Activated CD4-positive, alpha-beta T cell treated with anti-CD3 and anti-CD28 coated beads, Interleukin-2, Interleukin-4, amounts not matched to agents 100 ng/mL and 50 ng/mL, durations not matched to agents 16 hours and 8 hours (primary cell): ENCODE data around the gene SLC35F5.
A peak's percentile ranks its signal among the peaks of the same experiment; 100 is the strongest.
"Not testable (repeated sequence)": the region's sequence is repeated elsewhere in the genome, so short reads cannot be mapped to it uniquely, and the experiment has no call there.

ENCODE experiments used
- DNase-seq: peaks from one replicate; pipeline ENCODE4 v3.0.0-alpha.2; 2020; ENCODE audit warnings: low spot score

SLC35F5 gene

GRCh38 chr2:113694438-113694837 is 62.0 kb downstream of the SLC35F5 start:
- no peak for DNase-seq

DNA sequence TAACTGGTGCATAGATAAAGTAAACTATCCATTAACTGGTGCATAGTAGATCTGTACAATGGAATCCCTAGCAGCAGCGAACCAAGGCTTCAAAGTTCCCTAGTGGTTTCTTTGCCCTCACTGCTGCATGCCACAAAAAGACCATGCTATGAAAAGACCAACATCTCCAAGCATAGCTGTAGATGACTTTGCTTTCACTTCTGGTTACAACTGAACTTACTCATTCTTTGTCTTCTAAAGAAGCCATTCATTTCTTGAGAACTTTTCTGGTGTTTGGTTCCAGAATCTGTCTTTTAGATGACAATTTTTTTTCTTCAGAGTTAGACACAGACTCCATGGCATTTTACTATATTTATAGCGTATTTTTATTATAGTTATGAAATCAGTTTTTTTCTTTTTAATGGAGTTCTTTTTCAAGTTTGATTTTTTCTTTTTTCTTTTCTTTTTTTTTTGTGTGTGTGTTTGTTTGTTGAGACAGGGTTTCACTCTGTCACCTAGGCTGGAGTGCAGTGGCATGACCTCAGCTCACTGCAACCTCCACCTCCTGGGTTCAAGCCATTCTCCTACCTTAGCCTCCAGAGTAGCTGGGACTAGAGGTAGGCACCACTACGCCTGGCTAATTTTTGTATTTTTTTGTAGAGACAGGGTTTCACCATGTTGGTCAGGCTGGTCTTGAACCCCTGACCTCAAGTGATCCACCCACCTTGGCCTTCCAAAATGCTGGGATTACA is 63.6 kb downstream of the SLC35F5 start:
- peak; percentile 86 for DNase-seq

DNA sequence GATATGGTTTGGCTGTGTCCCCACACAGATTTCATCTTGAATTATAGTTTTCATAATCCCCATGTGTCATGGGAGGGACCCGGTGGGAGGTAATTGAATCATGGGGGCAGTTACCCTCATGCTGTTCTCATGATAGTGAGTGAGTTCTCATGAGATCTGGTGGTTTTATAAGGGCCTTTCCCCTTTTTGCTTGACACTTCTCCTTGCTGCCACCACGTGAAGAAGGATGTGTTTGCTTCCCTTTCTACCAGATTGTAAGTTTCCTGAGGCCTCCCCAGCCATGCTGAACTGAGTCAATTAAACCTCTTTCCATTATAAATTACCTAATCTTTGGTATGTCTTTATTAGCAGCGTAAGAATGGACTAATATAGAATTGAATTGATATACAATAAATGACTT is 65.6 kb downstream of the SLC35F5 start:
- not testable (repeated sequence) for DNase-seq

- DNase-seq = no peak
These were observed 69.9 kb downstream of the SLC35F5 start for GRCh38 chr2:113686537-113686936.

DNA sequence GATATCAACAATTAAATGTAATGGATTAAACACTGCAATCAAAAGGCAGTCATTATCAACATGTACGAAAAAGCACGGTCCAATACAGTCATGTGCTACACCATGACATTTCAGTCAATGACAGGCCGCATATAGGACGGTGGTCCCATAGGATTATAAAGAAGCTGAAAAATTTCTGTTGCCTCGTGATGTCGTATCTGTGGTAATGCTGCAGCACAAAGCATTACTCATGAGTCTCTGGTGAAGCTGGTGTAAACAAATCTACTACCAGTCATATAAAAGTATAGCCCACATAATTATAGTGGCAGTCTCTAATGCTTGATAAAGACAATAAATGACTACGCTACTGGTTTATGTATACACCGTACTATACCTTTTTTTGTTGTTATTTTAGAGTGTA is 71.0 kb downstream of the SLC35F5 start:
- no peak for DNase-seq

DNA sequence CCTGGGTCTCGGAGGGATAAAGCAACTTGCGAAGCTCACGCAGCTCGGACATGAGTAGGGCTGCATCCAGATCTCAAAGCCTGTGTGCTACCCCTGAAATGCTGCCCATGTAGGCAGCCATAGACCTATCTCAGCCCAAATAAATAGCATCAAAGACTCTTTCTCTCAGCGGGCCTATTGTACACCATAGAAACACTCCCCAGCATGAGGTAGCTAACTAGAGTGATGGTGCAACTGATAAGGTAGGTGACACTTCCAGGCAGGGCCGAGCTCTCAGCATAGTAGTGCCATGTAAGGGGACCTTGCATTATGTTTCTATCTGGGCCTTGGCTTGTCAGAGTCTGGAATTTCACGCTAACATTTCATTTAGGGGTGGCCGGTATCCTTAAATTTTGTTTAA is 77.0 kb downstream of the SLC35F5 start:
- no peak for DNase-seq

- no peak for DNase-seq
These were observed 79.1 kb downstream of the SLC35F5 start for GRCh38 chr2:113677330-113677729.

GRCh38 chr2:113676623-113677266 is 79.7 kb downstream of the SLC35F5 start:
- DNase-seq = no peak

- DNase-seq = no peak
These were observed 80.6 kb downstream of the SLC35F5 start for GRCh38 chr2:113675875-113676274.

- DNase-seq = no peak
These were observed 84.0 kb downstream of the SLC35F5 start for GRCh38 chr2:113672326-113672932.

- DNase-seq = not testable (repeated sequence)
These were observed 87.4 kb downstream of the SLC35F5 start for GRCh38 chr2:113669013-113669412.

DNA sequence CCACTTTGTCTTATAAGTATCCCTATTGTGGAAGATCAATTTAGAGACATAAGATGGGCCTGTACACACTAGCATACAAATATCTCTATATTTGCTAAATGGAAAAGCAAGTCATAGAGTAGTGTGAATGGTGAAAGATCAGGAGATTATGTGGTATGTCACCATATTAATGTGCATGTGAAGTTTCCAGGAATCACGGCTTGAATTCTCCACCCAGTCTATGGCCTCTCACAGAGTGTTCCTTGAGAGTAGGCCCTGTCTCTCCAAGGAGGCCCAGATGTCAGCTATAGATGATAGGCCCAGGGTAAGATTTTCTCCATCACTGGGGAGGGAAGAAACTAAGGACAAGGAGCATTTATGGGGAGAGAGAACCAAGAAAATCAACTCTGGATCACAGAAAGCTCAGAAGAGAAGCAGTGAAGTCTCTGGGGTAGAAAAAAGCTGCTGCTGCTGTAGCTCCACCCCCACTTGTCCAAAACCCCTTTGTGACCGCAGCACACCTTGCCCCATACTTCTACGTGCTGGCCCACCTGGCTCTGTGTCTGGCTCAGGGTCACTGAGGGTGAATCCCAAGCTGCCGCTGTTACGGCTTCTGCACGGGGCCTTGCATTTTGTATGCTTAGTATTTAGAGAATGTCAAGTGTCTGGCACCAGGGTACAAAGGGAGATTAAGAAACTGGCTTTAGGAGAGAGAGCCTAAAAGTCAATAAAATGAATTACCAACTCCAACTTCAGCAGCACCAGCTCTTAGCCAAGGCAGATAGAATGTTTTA is 91.5 kb downstream of the SLC35F5 start:
- not testable (repeated sequence) for DNase-seq

DNA sequence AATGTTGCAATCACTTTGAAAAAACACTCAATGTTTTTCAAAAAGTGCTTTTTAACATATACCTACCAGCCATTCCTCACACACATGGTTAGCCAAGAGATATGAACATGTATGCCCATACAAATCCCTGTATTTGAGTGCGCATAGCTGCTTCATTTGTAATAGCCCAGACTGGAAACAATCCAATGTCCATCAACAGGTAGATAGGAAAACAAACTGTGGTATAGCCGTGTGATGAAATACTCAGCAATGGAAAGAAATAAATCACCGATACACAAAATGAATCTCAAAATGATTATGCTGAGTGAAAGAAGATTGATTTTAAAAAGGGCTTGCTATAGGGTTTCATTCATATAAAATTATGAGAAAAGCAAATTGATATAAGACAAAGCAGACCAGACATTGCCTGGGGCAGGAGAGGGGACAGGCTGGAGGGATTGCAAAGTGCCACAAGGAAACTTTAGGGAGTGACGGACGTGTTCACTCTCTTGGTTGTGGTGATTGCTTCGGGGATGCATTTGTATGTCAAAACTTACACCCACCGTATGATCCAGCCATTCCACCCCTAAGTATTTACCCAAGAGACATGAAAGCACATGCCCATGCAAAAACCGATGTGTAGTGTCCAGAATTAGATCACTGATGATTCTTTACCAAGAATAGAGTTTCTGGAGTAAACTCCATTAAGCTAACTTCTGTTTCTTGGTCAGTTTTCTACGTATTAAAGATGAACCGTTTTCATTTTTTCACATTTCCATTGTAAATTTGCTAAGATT is 93.0 kb downstream of the SLC35F5 start:
- not testable (repeated sequence) for DNase-seq
